C1 segment of cervical spinal cord (tissue), 14 donors: Measurements from ENCODE around the gene MSL1.
A peak's percentile ranks its signal among the peaks of the same experiment; 100 is the strongest.

ENCODE experiments used
- DNase-seq, 14 donors: peaks; one replicate each; lab custom pipeline; 2025; lab: John Stamatoyannopoulos, UW

Gene MSL1

GRCh38 chr17:40090237-40091119, 31.3 kb upstream of the MSL1 start:
- no peak for DNase-seq

GRCh38 chr17:40091691-40092397, 29.9 kb upstream of the MSL1 start:
- DNase-seq = no peak

GRCh38 chr17:40092581-40092980, 29.2 kb upstream of the MSL1 start:
- DNase-seq = peak in 10 of 14 donors; percentile 29 to 85 (median 47)

- DNase-seq = peak in 1 of 14 donors; percentile 42
Measured at GRCh38 chr17:40093005-40093579, 28.7 kb upstream of the MSL1 start.

- DNase-seq = no peak
Measured at GRCh38 chr17:40093580-40094201, 28.1 kb upstream of the MSL1 start.

- DNase-seq = no peak
Measured at GRCh38 chr17:40094874-40095273, 26.9 kb upstream of the MSL1 start.

- no peak for DNase-seq
Measured at GRCh38 chr17:40095351-40095943, 26.3 kb upstream of the MSL1 start.

GRCh38 chr17:40095944-40096791, 25.6 kb upstream of the MSL1 start:
- peak in 1 of 14 donors; percentile 19 for DNase-seq

- DNase-seq = no peak
Measured at GRCh38 chr17:40097087-40097486, 24.7 kb upstream of the MSL1 start.

GRCh38 chr17:40097931-40098845, 23.6 kb upstream of the MSL1 start:
- DNase-seq = no peak

GRCh38 chr17:40098846-40099618, 22.7 kb upstream of the MSL1 start:
- peak in 13 of 14 donors; percentile 70 to 99 (median 94) for DNase-seq

- peak in 1 of 14 donors; percentile 56 for DNase-seq
Measured at GRCh38 chr17:40099619-40100418, 22.0 kb upstream of the MSL1 start.

- DNase-seq = no peak
Measured at GRCh38 chr17:40100419-40100668, 21.4 kb upstream of the MSL1 start, which contains the start of gene NR1D1. NR1D1 (minus strand) TSS chr17:40100589; CDS start chr17:40100094, 495 bp downstream.

- DNase-seq = peak; percentile 83 to 99 (median 95)
Measured at GRCh38 chr17:40100669-40101366, 21.0 kb upstream of the MSL1 start.

- no peak for DNase-seq
Measured at GRCh38 chr17:40101367-40102210, 20.2 kb upstream of the MSL1 start.

- no peak for DNase-seq
Measured at GRCh38 chr17:40103071-40103661, 18.6 kb upstream of the MSL1 start.
